Heart left ventricle (tissue), 13 donors: ENCODE results near the gene TMLHE.

ENCODE experiments used
- CTCF ChIP-seq, 12 donors: fragments of 200-600 bp; sonication (generic) in 4 of 12; IDR thresholded peaks; one replicate each; pipeline versions ENCODE4 v1.5.0 to v1.8.0; 2018 to 2022; ENCODE audit warnings: antibody characterized with exemption in 12 of 12, mild to moderate bottlenecking in 5 of 12
- POLR2A ChIP-seq, 2 donors: fragments of 450-650 bp; IDR thresholded peaks; one replicate each; pipeline ENCODE4 v1.6.1; 2017; ENCODE audit warnings: antibody characterized with exemption in 2 of 2, mild to moderate bottlenecking in 2 of 2, moderate library complexity in 2 of 2
- donor health status: ischemic (EF 13 %, LVEDD 7.1; RV severe dilation, severe dysfunction).
- donor health status: DM: no; HTN: yes; CAD: no.
- donor health status: DM: no; HTN: no; CAD: no.
- donor health status: ischemic (EF 25% LVEDD 6.9; RV normal size, moderate dysfunction).
- donor health status: ischemic (EF 25% LVEDD 5.7; RV mildly dilated, moderate dysfunction).
- donor health status: ischemic (EF 35%, LVEDD 5.7; RV mildly dilated, moderate dysfunction).
- donor health status: nonischemic (EF 11% LVEDD 7.7; RV severe dilation, severe dysfunction).
- donor health status: DM: yes; HTN: yes; CAD: no.
- donor health status: PGD.
- donor health status: ischemic (EF 29% LVEDD 5.4; RV normal size, mild dysfunction).
- donor health status: nonischemic (EF 23%, LVEDD 6.1; RV moderate dilation, normal function).

- no peak for TF ChIP-seq CTCF (IDR thresholded peaks at IDR 0.05)
- TF ChIP-seq POLR2A (IDR thresholded peaks at IDR 0.05), result no peak
These were observed 19.8 kb downstream of the TMLHE start for GRCh38 chrX:155592981-155593380.
